CD14-positive monocyte (primary cell): ENCODE results near the gene NR2C2. TPM values are rescaled to one million over a fixed set of nuclear protein-coding genes. Genes with fewer than 3 reads are reported as not detected.

Experiments
- DNase-seq, 3 donors: peaks; one replicate each; pipeline ENCODE4 v3.0.0-alpha.2; 2011 to 2022
- H2AFZ ChIP-seq: 2 replicates; pipeline ENCODE4 v1.6.0; 2012; ENCODE audit warnings: mild to moderate bottlenecking, low read depth, low read length, inconsistent platforms; ENCODE audit not compliant: insufficient read depth, poor library complexity, severe bottlenecking
- H3K27ac ChIP-seq, 2 donors: 1 replicate in 1 of 2; 2 replicates in 1 of 2; pipeline ENCODE4 v1.5.1; 2012 to 2013; ENCODE audit warnings: low read length in 2 of 2, control low read depth in 1 of 2, inconsistent platforms in 1 of 2, low read depth in 1 of 2, mild to moderate bottlenecking in 1 of 2
- H3K27me3 ChIP-seq, 2 donors: one replicate each; pipeline versions ENCODE4 v1.6.0 to v1.6.1; 2011 to 2013; ENCODE audit warnings: low read length in 2 of 2; ENCODE audit not compliant: control insufficient read depth in 2 of 2, insufficient read depth in 2 of 2
- H3K36me3 ChIP-seq, 2 donors: replicated peaks in 1 of 2; 1 replicate in 1 of 2; 2 replicates in 1 of 2; pipeline versions ENCODE4 v1.5.1 to v1.6.1; 2012 to 2013; ENCODE audit warnings: low read length in 2 of 2, control low read depth in 1 of 2, inconsistent platforms in 1 of 2, mild to moderate bottlenecking in 1 of 2; ENCODE audit not compliant: insufficient read depth in 2 of 2, control insufficient read depth in 1 of 2
- H3K4me1 ChIP-seq, 2 donors: 1 replicate in 1 of 2; 2 replicates in 1 of 2; pipeline versions ENCODE4 v1.5.1 to v1.6.1; 2012 to 2013; ENCODE audit warnings: low read length in 2 of 2, control low read depth in 1 of 2, inconsistent platforms in 1 of 2, mild to moderate bottlenecking in 1 of 2, moderate library complexity in 1 of 2; ENCODE audit not compliant: insufficient read depth in 2 of 2, control insufficient read depth in 1 of 2
- H3K4me2 ChIP-seq: replicated peaks from 2 replicates; pipeline ENCODE3; 2012; ENCODE audit warnings: low read length, moderate library complexity, mild to moderate bottlenecking; ENCODE audit not compliant: poor library complexity, severe bottlenecking; ENCODE audit errors: extremely low read depth
- H3K4me3 ChIP-seq, 3 experiments: fragments of 200-600 bp in 1 of 3; sonication (generic) in 1 of 3; replicated peaks in 1 of 3; 1 replicate in 2 of 3; 2 replicates in 1 of 3; pipeline ENCODE4 v1.5.1; 2011 to 2013; ENCODE audit warnings: low read length in 3 of 3, mild to moderate bottlenecking in 3 of 3, control low read depth in 2 of 3, low read depth in 2 of 3, inconsistent platforms in 1 of 3, moderate library complexity in 1 of 3
- H3K79me2 ChIP-seq: 2 replicates; pipeline ENCODE4 v1.6.0; 2012; ENCODE audit warnings: mild to moderate bottlenecking, control low read depth, inconsistent platforms, low read length, moderate library complexity; ENCODE audit not compliant: insufficient read depth
- H3K9ac ChIP-seq: 2 replicates; pipeline ENCODE4 v1.6.0; 2017; ENCODE audit warnings: low read length, mild to moderate bottlenecking; ENCODE audit not compliant: insufficient read depth, poor library complexity, severe bottlenecking
- H3K9me3 ChIP-seq, 2 donors: replicated peaks in 1 of 2; 1 replicate in 1 of 2; 2 replicates in 1 of 2; pipeline versions ENCODE4 v1.5.1 to v1.6.1; 2012 to 2013; ENCODE audit warnings: low read length in 2 of 2, control low read depth in 1 of 2; ENCODE audit not compliant: control insufficient read depth in 1 of 2, insufficient read depth in 1 of 2
- H4K20me1 ChIP-seq: 2 replicates; pipeline ENCODE4 v1.6.0; 2012; ENCODE audit warnings: mild to moderate bottlenecking, low read length, control low read depth, moderate library complexity; ENCODE audit not compliant: insufficient read depth
- H3K27ac Mint-ChIP-seq, 7 donors: one replicate each; pipeline ENCODE4 v1.8.0; 2020; ENCODE audit warnings: mild to moderate bottlenecking in 7 of 7, mixed read lengths in 7 of 7, moderate library complexity in 6 of 7, inconsistent platforms in 2 of 7
- H3K27me3 Mint-ChIP-seq, 3 donors: one replicate each; pipeline ENCODE4 v1.8.0; 2021 to 2022; ENCODE audit warnings: low read depth in 3 of 3, mild to moderate bottlenecking in 3 of 3, mixed read lengths in 3 of 3, moderate library complexity in 3 of 3, inconsistent platforms in 1 of 3
- H3K36me3 Mint-ChIP-seq, 2 donors: one replicate each; pipeline ENCODE4 v1.8.0; 2020; ENCODE audit warnings: mixed read lengths in 2 of 2, inconsistent platforms in 1 of 2, mild to moderate bottlenecking in 1 of 2
- H3K4me1 Mint-ChIP-seq: one replicate; pipeline ENCODE4 v1.8.0; 2020; ENCODE audit warnings: mild to moderate bottlenecking, mixed read lengths
- H3K4me3 Mint-ChIP-seq, 2 donors: one replicate each; pipeline ENCODE4 v1.8.0; 2020; ENCODE audit warnings: mild to moderate bottlenecking in 2 of 2, mixed read lengths in 2 of 2, moderate library complexity in 1 of 2
- H3K9me3 Mint-ChIP-seq, 7 donors: one replicate each; pipeline ENCODE4 v1.8.0; 2020 to 2022; ENCODE audit warnings: mixed read lengths in 7 of 7, mild to moderate bottlenecking in 6 of 7, moderate library complexity in 6 of 7, inconsistent platforms in 2 of 7
- CTCF ChIP-seq: fragments of 200-600 bp; IDR thresholded peaks from one replicate; pipeline ENCODE4 v1.8.0; 2022; ENCODE audit warnings: antibody characterized with exemption, mild to moderate bottlenecking
- WGBS: methylation state at CpG from one replicate; pipeline ENCODE4 v1.1.5; 2013; ENCODE audit warnings: missing lambda C conversion rate; ENCODE audit not compliant: insufficient coverage; 5-methylcytosine and 5-hydroxymethylcytosine counted together
- intact Hi-C, 2 donors: fragments of 100-400 bp; cut with micrococcal nuclease; formaldehyde crosslinking; loops; one replicate each; pipeline versions ENCODE4 v1.15.0 to v1.15.1; 2023
- polyA plus RNA-seq, 3 donors: library from polyadenylated mRNA; depleted of rRNA in 1 of 3; unstranded in 2 of 3; stranded (reverse) in 1 of 3; fragments of 300-500 nt in 2 of 3; fragments of >200 nt in 1 of 3; fragmentation: Illumina TruSeq in 2 of 3; gene quantifications; 1 replicate in 2 of 3; 2 replicates in 1 of 3; pipeline ENCODE4 v1.2.3, GENCODE V29; 2012 to 2021

Gene NR2C2
- polyA plus RNA-seq, 3 donors, result 3.4 to 24.9 (median 3.8) TPM

GRCh38 chr3:14926592-14926991, 20.8 kb upstream of the NR2C2 start:
- Histone ChIP-seq H3K27ac (no peak overlapping the region), H3K9ac (no peak overlapping the region), H3K27me3 (no peaks in the 10 kb centered on the region), H2AFZ (no peak overlapping the region), H3K36me3 (no peaks in the 10 kb centered on the region), H3K4me2 (no peak overlapping the region), H4K20me1 (no peaks in the 10 kb centered on the region), H3K4me3 (no peak overlapping the region), H3K4me1 (no peaks in the 10 kb centered on the region), H3K79me2 (no peaks in the 10 kb centered on the region), H3K9me3 (no peaks in the 10 kb centered on the region)
- Mint-ChIP-seq H3K4me3 (no peak overlapping the region), H3K36me3 (no peaks in the 10 kb centered on the region), H3K4me1 (no peaks in the 10 kb centered on the region), H3K27me3 (peaks cover 0 to 4% (median 0%) of the 10 kb centered on the region in 3 donors), H3K9me3 (no peaks in the 10 kb centered on the region), H3K27ac (no peak overlapping the region)
- 100% methylated on average over 1 of the region's 1 CpG for WGBS
- DNase-seq, result no peak
- intact Hi-C loops, result loop anchor here in 1 of 2 donors (10.0 kb wide), 1 partner anchor 132 kb away; no protein-coding TSS in a partner anchor
- TF ChIP-seq CTCF, result no peak

GRCh38 chr3:14927308-14927707, 20.1 kb upstream of the NR2C2 start:
- H3K4me3 Mint-ChIP-seq, result no peak overlapping the region
- peaks cover 0 to 4% (median 0%) of the 10 kb centered on the region in 3 donors for H3K27me3 Mint-ChIP-seq
- Histone ChIP-seq H3K9ac (no peak overlapping the region), H3K4me1 (no peaks in the 10 kb centered on the region), H3K27ac (no peak overlapping the region), H3K4me2 (no peak overlapping the region), H3K9me3 (no peaks in the 10 kb centered on the region), H4K20me1 (no peaks in the 10 kb centered on the region), H3K36me3 (no peaks in the 10 kb centered on the region), H3K4me3 (no peak overlapping the region), H2AFZ (no peak overlapping the region), H3K27me3 (no peaks in the 10 kb centered on the region), H3K79me2 (no peaks in the 10 kb centered on the region)
- no peaks in the 10 kb centered on the region for H3K9me3 Mint-ChIP-seq
- DNase-seq, result no peak
- no peak overlapping the region for H3K27ac Mint-ChIP-seq
- H3K4me1 Mint-ChIP-seq, result no peaks in the 10 kb centered on the region
- no peaks in the 10 kb centered on the region for H3K36me3 Mint-ChIP-seq
- intact Hi-C loops, result loop anchor here in 1 of 2 donors (10.0 kb wide), 1 partner anchor 133 kb away; no protein-coding TSS in a partner anchor
- WGBS, result 100% methylated on average over 2 of the region's 5 CpGs
- no peak for TF ChIP-seq CTCF
